ENCODE results near the gene ZDHHC20.
"Not testable (repeated sequence)": the region's sequence is repeated elsewhere in the genome, so short reads cannot be mapped to it uniquely, and the experiment has no call there.

DNA sequence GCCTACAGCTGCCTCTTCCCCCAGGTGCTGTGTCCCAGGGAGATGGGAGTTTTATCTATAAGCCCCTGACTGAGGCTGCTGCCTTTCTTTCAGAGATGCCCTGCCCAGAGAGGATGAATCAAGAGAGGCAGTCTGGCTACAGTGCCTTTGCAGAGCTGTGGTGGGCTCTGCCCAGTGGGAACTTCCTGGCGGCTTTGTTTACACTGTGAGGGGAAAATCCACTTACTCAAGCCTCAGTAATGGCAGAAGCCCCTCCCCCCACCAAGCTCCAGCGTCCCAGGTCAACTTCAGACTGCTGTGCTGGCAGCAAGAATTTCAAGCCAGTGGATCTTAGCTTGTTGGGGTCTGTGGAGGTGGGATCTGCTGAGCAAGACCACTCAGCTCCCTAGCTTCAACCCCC lies 48.6 kb downstream of the ZDHHC20 start:
- not testable (repeated sequence) for TF ChIP-seq CTCF (IDR thresholded peaks at IDR 0.05; ENCODE audit: poor library complexity); EZH2 (IDR thresholded peaks at IDR 0.05; ENCODE audit: borderline replicate concordance); EZH2phosphoT487 (IDR thresholded peaks at IDR 0.05; ENCODE audit: low read depth, severe bottlenecking, unreplicated experiment)
